ENCODE measurements around the gene RICTOR.

Gene RICTOR

GRCh38 chr5:38913714-38914113 lies 160.5 kb downstream of the RICTOR start:
- TF ChIP-seq CSRNP3 (CRISPR knock-in tag; IDR thresholded peaks at IDR 0.05) (no peak), PPARA (CRISPR knock-in tag; IDR thresholded peaks at IDR 0.05; ENCODE audit: borderline replicate concordance) (no peak), RARB (CRISPR knock-in tag; IDR thresholded peaks at IDR 0.05) (no peak), SNAI2 (CRISPR knock-in tag; IDR thresholded peaks at IDR 0.05) (no peak), CREB5 (CRISPR knock-in tag; IDR thresholded peaks at IDR 0.05; ENCODE audit: low read depth) (no peak), ESRRG (CRISPR knock-in tag; IDR thresholded peaks at IDR 0.05) (no peak), BACH2 (CRISPR knock-in tag; IDR thresholded peaks at IDR 0.05; ENCODE audit: borderline replicate concordance) (no peak), ZNF70 (CRISPR knock-in tag; IDR thresholded peaks at IDR 0.05) (no peak), ARNTL (CRISPR knock-in tag; IDR thresholded peaks at IDR 0.05; ENCODE audit: borderline replicate concordance, low read depth) (no peak), GLIS3 (CRISPR knock-in tag; IDR thresholded peaks at IDR 0.05) (no peak), TOX (CRISPR knock-in tag; IDR thresholded peaks at IDR 0.05; ENCODE audit: borderline replicate concordance) (no peak), ZFP3 (CRISPR knock-in tag; IDR thresholded peaks at IDR 0.05) (no peak), ZFP30 (CRISPR knock-in tag; IDR thresholded peaks at IDR 0.05) (no peak)
- ATAC-seq, result no peak

- ATAC-seq, result no peak
- TF ChIP-seq ZNF565 (CRISPR knock-in tag; conservative IDR thresholded peaks at IDR 0.05; ENCODE audit: low read depth) (no peak), CREB5 (CRISPR knock-in tag; IDR thresholded peaks at IDR 0.05; ENCODE audit: low read depth) (no peak), GLIS3 (CRISPR knock-in tag; IDR thresholded peaks at IDR 0.05) (no peak), BACH2 (CRISPR knock-in tag; IDR thresholded peaks at IDR 0.05; ENCODE audit: borderline replicate concordance) (no peak)
Observed at GRCh38 chr5:38911933-38912332, 162.3 kb downstream of the RICTOR start.

GRCh38 chr5:38906503-38906902 lies 167.7 kb downstream of the RICTOR start:
- ATAC-seq, result no peak
- TF ChIP-seq ZFP3 (CRISPR knock-in tag; IDR thresholded peaks at IDR 0.05) (no peak), TOX (CRISPR knock-in tag; IDR thresholded peaks at IDR 0.05; ENCODE audit: borderline replicate concordance) (no peak), TSHZ2 (CRISPR knock-in tag; IDR thresholded peaks at IDR 0.05) (no peak), PPARA (CRISPR knock-in tag; IDR thresholded peaks at IDR 0.05; ENCODE audit: borderline replicate concordance) (no peak), CSDC2 (CRISPR knock-in tag; IDR thresholded peaks at IDR 0.05) (no peak), BACH2 (CRISPR knock-in tag; IDR thresholded peaks at IDR 0.05; ENCODE audit: borderline replicate concordance) (no peak), SNAI2 (CRISPR knock-in tag; IDR thresholded peaks at IDR 0.05) (no peak)

- ATAC-seq, result no peak
- TF ChIP-seq SNAI2 (CRISPR knock-in tag; IDR thresholded peaks at IDR 0.05) (no peak), TSHZ2 (CRISPR knock-in tag; IDR thresholded peaks at IDR 0.05) (no peak), ISL1 (CRISPR knock-in tag; IDR thresholded peaks at IDR 0.05) (no peak), ZNF565 (CRISPR knock-in tag; conservative IDR thresholded peaks at IDR 0.05; ENCODE audit: low read depth) (no peak), PATZ1 (CRISPR knock-in tag; IDR thresholded peaks at IDR 0.05; ENCODE audit: borderline replicate concordance) (no peak), ZNF70 (CRISPR knock-in tag; IDR thresholded peaks at IDR 0.05) (no peak), ARNTL (CRISPR knock-in tag; IDR thresholded peaks at IDR 0.05; ENCODE audit: borderline replicate concordance, low read depth) (no peak), TCF4 (CRISPR knock-in tag; IDR thresholded peaks at IDR 0.05; ENCODE audit: borderline replicate concordance) (no peak), ZFP30 (CRISPR knock-in tag; IDR thresholded peaks at IDR 0.05) (no peak), ZNF8 (CRISPR knock-in tag; IDR thresholded peaks at IDR 0.05) (no peak), CREB5 (CRISPR knock-in tag; IDR thresholded peaks at IDR 0.05; ENCODE audit: low read depth) (no peak), PPARA (CRISPR knock-in tag; IDR thresholded peaks at IDR 0.05; ENCODE audit: borderline replicate concordance) (no peak)
Observed at GRCh38 chr5:38905516-38905915, 168.7 kb downstream of the RICTOR start.

Data from SK-N-SH treated with all-trans-retinoic acid at 6 μM for 48 hours (cell line).